Fibroblast of skin of right quadriceps (primary cell): ENCODE results near the gene PSMC6.
A peak's percentile ranks its signal among the peaks of the same experiment; 100 is the strongest.

Source experiments
- DNase-seq: peaks from one replicate; pipeline ENCODE4 v3.0.0-alpha.2; 2013

The PSMC6 gene

GRCh38 chr14:52706724-52707706 is at the start of gene PSMC6:
TSS of gene PSMC6 (plus strand) at chr14:52707200. CDS start at chr14:52707220, 20 bp downstream.
- peak; percentile 88 for DNase-seq

GRCh38 chr14:52660325-52660724 is 46.7 kb upstream of the PSMC6 start:
- no peak for DNase-seq

- DNase-seq = no peak
Observed at GRCh38 chr14:52660832-52661231, 46.2 kb upstream of the PSMC6 start.

GRCh38 chr14:52661314-52661713 is 45.7 kb upstream of the PSMC6 start:
- no peak for DNase-seq

- DNase-seq = no peak
Observed at GRCh38 chr14:52663850-52664249, 43.1 kb upstream of the PSMC6 start.

GRCh38 chr14:52678591-52678990 is 28.4 kb upstream of the PSMC6 start:
- no peak for DNase-seq

GRCh38 chr14:52683985-52684520 is 22.9 kb upstream of the PSMC6 start:
- no peak for DNase-seq

- DNase-seq = no peak
Observed at GRCh38 chr14:52686176-52686575, 20.8 kb upstream of the PSMC6 start.

- no peak for DNase-seq
Observed at GRCh38 chr14:52690983-52691760, 15.8 kb upstream of the PSMC6 start.

GRCh38 chr14:52692248-52692962 is 14.6 kb upstream of the PSMC6 start:
- peak; percentile 29 for DNase-seq

GRCh38 chr14:52693036-52693435 is 14.0 kb upstream of the PSMC6 start:
- DNase-seq = no peak

GRCh38 chr14:52693532-52693931 is 13.5 kb upstream of the PSMC6 start:
- no peak for DNase-seq

- DNase-seq = peak; percentile 43
Observed at GRCh38 chr14:52694761-52695480, 12.1 kb upstream of the PSMC6 start.

GRCh38 chr14:52695481-52696091 is 11.4 kb upstream of the PSMC6 start, which contains the start of gene ERO1A:
TSS of gene ERO1A (minus strand) at chr14:52695558. CDS start at chr14:52695481, 77 bp downstream.
- peak; percentile 81 for DNase-seq

GRCh38 chr14:52700701-52701172 is 6.3 kb upstream of the PSMC6 start:
- no peak for DNase-seq

GRCh38 chr14:52701223-52701622 is 5.8 kb upstream of the PSMC6 start:
- no peak for DNase-seq

- peak; percentile 93 for DNase-seq
Observed at GRCh38 chr14:52703225-52703624, 3.8 kb upstream of the PSMC6 start.

GRCh38 chr14:52703664-52704063 is 3.3 kb upstream of the PSMC6 start:
- no peak for DNase-seq

GRCh38 chr14:52706286-52706685 is 714 bp upstream of the PSMC6 start:
- peak; percentile 32 for DNase-seq

GRCh38 chr14:52711666-52712065 is 4.7 kb downstream of the PSMC6 start:
- DNase-seq = peak; percentile 28

GRCh38 chr14:52716155-52716554 is 9.2 kb downstream of the PSMC6 start:
- DNase-seq = no peak
